Measurements from ENCODE around the gene OR6Y1. TPM values are rescaled to one million over a fixed set of nuclear protein-coding genes. Genes with fewer than 3 reads are reported as not detected.

The OR6Y1 gene
- total RNA-seq, 4 donors from 2014 or later: not detected

Other genes starting within 250 kb of the OR6Y1 start
- gene CD1B, start 222.9 kb downstream of the OR6Y1 start, total RNA-seq: not detected
- gene CD1E, start 200.5 kb downstream of the OR6Y1 start, total RNA-seq: under 1 TPM in 1 of 4 donors, not detected in 3; 0.49 TPM
- not detected for gene OR10T2, start 154.9 kb downstream of the OR6Y1 start, total RNA-seq
- gene OR10K2, start 128.2 kb downstream of the OR6Y1 start, total RNA-seq: not detected
- not detected for gene OR10K1, start 92.6 kb downstream of the OR6Y1 start, total RNA-seq
- gene OR10R2, start 82.2 kb downstream of the OR6Y1 start, total RNA-seq: not detected
- gene OR6P1, start 16.2 kb upstream of the OR6Y1 start, total RNA-seq: not detected
- not detected for gene OR10X1, start 25.5 kb upstream of the OR6Y1 start, total RNA-seq
- not detected for gene OR10Z1, start 50.9 kb upstream of the OR6Y1 start, total RNA-seq
- gene SPTA1, start 132.3 kb upstream of the OR6Y1 start, total RNA-seq: under 1 TPM in 2 of 4 donors, not detected in 2; 0.05 to 0.16 TPM
- not detected for gene OR6K2, start 146.2 kb upstream of the OR6Y1 start, total RNA-seq
- under 1 TPM in 1 of 4 donors, not detected in 3; 0.35 TPM for gene OR6K3, start 166.3 kb upstream of the OR6Y1 start, total RNA-seq
- gene OR6K6, start 200.3 kb upstream of the OR6Y1 start, total RNA-seq: not detected
- gene OR6N1, start 217.8 kb upstream of the OR6Y1 start, total RNA-seq: not detected
- not detected for gene OR6N2, start 226.8 kb upstream of the OR6Y1 start, total RNA-seq